ENCODE results near the gene CRAMP1.

DNA sequence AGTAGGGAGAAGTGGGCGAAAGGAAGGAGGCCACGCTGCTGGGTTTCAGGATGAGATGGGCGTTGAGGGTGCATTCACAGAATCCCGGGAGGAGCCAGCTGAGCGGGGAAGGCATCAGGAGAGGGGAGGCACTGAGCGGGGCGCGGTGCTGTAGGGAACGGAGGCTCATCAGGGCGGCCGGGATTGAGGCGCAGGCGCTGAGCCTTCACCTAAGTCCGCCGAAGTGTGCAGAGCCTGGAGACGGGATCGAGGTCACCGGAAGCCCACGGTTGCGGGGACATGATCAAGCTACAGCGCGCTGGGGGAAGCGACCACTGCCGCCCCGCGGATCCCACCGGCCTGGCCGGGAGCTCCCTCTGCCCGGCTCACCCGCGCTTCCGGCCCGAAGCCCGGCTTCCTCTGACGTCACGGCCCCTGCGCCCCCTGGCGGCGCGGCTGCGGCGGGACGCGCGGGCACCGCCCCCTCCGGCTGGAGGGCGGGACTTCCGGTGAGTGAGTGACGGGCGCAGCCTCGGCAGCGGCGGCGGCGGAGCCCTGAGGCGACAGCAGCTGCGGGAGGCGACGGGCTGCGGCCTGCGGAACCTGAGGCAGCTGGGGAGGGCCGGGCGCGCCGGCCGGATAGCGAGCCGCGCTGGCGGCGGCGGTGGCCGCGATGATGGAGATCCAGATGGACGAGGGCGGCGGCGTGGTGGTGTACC lies 93.7 kb downstream of the CRAMP1 start, which contains the start of gene MAPK8IP3:
- TF ChIP-seq, protein P1, sequence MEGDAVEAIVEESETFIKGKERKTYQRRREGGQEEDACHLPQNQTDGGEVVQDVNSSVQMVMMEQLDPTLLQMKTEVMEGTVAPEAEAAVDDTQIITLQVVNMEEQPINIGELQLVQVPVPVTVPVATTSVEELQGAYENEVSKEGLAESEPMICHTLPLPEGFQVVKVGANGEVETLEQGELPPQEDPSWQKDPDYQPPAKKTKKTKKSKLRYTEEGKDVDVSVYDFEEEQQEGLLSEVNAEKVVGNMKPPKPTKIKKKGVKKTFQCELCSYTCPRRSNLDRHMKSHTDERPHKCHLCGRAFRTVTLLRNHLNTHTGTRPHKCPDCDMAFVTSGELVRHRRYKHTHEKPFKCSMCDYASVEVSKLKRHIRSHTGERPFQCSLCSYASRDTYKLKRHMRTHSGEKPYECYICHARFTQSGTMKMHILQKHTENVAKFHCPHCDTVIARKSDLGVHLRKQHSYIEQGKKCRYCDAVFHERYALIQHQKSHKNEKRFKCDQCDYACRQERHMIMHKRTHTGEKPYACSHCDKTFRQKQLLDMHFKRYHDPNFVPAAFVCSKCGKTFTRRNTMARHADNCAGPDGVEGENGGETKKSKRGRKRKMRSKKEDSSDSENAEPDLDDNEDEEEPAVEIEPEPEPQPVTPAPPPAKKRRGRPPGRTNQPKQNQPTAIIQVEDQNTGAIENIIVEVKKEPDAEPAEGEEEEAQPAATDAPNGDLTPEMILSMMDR (IDR thresholded peaks at IDR 0.05 in 8 of 11, conservative IDR thresholded peaks at IDR 0.05 in 3 of 11) = peak; percentile 79 to 100 (median 100)
- peak; percentile 83 to 94 (median 83) for TF ChIP-seq POLR2A (IDR thresholded peaks at IDR 0.05)
